NCI-H2171 treated with DMSO at 0.1 percent for 48 hours (cell line): ENCODE measurements around the gene FER1L5.

ENCODE experiments used
- DNase-seq: peaks from one replicate; lab custom pipeline; 2025; lab: John Stamatoyannopoulos, UW

The FER1L5 gene

GRCh38 chr2:96697476-96697875 lies 54.9 kb downstream of the FER1L5 start:
- DNase-seq, result peak; percentile 10

- DNase-seq, result no peak
These were observed 55.8 kb downstream of the FER1L5 start for GRCh38 chr2:96698221-96698861.

- DNase-seq, result no peak
These were observed 56.5 kb downstream of the FER1L5 start for GRCh38 chr2:96699021-96699420.

GRCh38 chr2:96699621-96700020 lies 57.1 kb downstream of the FER1L5 start:
- DNase-seq, result no peak

GRCh38 chr2:96700086-96700485 lies 57.5 kb downstream of the FER1L5 start:
- DNase-seq, result no peak

DNA sequence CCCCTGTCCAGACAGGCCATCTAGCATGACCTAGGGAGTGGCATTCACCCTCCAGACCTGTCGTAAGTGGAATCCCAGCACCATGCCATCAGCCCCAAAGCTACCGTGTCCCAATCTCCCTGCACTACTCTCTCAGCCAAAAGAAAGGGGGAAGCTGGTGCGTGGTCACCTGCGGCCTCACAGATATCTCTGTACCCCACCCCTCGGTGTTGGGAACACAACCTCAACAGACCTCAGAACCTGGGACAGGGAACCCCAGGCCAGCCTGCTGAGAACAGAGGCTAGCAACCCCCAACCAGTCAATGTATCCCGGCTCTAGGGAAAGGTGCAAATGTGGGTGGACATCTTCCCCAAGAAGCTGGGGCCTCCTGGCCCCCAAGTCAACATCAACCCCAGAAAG lies 59.1 kb downstream of the FER1L5 start:
- no peak for DNase-seq

GRCh38 chr2:96702098-96702785 lies 59.7 kb downstream of the FER1L5 start:
- DNase-seq, result no peak

DNA sequence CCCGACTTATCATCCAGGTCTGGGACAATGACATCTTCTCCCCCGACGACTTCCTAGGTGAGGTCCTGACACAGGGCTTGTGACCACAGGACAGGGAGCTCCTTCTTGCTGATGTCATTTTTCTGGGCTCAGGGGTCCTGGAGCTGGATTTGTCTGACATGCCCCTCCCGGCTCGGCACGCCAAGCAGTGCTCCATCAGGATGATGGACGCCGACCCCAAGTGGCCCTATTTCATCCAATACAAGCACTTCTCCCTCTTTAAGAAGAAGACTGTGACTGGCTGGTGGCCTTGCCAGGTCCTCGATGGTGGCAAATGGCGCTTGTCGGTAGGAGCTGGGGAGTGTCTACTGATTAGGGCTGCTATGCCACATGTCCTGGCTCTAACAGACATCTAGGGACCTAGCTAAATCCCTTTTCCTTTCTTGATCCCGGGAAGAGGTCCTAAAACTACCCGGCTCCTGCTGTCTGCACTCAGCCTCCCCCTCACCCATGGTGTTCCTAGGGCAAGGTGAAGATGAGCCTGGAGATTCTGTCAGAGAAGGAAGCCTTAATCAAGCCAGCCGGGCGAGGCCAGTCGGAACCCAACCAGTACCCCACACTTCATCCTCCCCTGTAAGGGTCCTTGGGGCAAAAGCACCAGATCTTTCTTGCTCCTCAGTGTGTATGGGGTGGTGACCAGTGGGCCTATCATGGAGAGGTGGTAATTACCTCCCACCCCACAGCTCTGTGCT lies 60.6 kb downstream of the FER1L5 start:
- DNase-seq, result no peak

- no peak for DNase-seq
These were observed 68.4 kb downstream of the FER1L5 start for GRCh38 chr2:96710985-96711384.

GRCh38 chr2:96715658-96716057 lies 73.1 kb downstream of the FER1L5 start:
- DNase-seq, result no peak

DNA sequence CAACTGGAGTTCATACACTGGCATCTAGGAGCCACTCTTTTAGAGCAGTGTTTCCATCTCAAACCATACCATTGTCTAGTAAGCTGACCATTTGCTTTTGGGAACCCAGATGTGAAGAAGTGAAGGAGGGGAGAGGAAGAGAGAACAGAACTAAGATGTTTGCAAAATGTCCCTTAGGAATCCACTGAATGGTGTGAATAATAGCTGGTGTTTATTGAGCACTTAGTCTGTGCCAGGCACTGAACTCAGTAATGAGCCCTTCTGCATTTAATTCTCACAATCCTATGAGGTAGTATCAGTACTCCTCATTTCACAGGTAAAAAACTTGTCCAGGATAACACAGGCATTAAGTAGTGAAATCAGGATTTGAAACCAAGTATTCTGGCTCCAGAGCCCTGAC lies 73.8 kb downstream of the FER1L5 start:
- no peak for DNase-seq

GRCh38 chr2:96726131-96726530 lies 83.6 kb downstream of the FER1L5 start:
- DNase-seq, result no peak

DNA sequence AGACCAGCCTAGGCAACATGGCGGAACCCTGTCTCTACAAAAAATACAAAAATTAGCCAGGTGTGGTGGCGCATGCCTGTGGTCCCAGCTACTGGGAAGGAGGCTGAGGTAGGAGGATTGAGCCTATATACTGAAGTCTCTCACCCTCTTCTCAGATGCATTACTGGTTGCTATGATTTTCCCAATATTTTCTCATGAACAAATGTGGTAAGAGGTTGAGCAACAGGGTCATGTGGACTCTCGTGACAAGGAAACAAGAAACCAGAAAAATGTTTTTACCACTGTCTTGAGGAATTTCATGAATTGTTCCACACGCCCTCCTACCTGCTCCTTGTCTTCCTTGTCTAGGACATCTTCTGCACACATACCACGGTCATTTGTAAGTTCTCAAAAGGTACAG lies 84.9 kb downstream of the FER1L5 start:
- no peak for DNase-seq

DNA sequence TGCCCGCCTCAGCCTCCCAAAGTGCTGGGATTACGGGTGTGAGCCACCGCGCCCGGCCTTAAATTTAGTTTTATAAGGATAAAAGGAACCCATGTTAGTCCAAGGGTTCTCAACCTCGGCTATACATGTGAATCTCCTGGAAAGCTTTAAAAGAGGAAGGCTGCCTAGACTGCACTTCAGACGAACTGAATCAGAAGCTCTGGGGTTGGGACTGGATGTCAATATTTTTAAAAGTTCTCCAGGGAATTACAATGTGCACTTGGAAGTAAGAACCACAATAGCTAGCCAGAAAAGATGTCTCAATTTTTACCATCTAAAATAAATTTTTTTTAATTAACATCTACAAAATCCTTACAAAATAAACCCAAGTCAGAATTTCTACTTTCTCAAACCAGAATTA lies 87.2 kb downstream of the FER1L5 start:
- DNase-seq, result no peak

DNA sequence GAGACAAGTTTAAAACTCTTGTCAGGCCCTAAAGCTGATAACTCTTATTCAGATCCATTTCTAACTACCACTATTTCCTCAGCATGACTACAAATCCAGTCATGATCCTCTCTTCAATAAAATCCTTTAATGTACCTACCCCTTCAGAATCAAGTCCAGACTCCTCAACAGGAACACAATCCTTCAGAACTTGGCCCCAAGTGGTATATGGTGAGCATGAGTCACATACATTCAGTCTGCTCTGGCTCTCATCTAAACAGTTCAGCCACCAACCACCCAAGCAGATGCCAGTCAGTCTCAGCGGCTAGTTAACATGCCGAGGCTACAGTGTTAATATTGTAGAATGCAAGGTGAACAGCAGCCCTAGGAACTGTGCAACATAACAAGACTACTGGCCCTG lies 87.6 kb downstream of the FER1L5 start:
- no peak for DNase-seq

DNA sequence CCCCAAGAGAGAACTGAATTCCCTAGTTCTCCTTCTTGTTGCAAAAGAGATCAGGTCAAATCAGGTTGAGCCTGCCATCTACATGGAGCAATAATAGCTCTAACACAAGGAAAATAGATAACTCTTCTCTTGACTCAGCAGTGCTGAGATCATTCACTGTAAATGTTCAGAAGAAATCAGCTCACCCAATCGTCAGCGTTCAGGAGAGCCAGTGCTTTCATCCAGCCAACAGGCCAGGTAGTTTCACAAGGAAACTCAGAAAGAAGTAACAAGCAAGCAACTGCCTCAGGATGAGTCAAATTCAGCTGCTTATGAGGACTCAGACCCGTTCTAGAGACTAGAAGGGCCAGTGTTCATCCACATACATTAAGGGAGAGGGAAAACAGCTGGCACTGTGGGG lies 91.4 kb downstream of the FER1L5 start:
- DNase-seq, result no peak

- DNase-seq, result no peak
These were observed 92.5 kb downstream of the FER1L5 start for GRCh38 chr2:96734880-96735583.

GRCh38 chr2:96737251-96737650 lies 94.7 kb downstream of the FER1L5 start:
- no peak for DNase-seq

GRCh38 chr2:96737831-96738230 lies 95.3 kb downstream of the FER1L5 start:
- DNase-seq, result no peak

GRCh38 chr2:96739076-96739632 lies 96.6 kb downstream of the FER1L5 start:
- no peak for DNase-seq

DNA sequence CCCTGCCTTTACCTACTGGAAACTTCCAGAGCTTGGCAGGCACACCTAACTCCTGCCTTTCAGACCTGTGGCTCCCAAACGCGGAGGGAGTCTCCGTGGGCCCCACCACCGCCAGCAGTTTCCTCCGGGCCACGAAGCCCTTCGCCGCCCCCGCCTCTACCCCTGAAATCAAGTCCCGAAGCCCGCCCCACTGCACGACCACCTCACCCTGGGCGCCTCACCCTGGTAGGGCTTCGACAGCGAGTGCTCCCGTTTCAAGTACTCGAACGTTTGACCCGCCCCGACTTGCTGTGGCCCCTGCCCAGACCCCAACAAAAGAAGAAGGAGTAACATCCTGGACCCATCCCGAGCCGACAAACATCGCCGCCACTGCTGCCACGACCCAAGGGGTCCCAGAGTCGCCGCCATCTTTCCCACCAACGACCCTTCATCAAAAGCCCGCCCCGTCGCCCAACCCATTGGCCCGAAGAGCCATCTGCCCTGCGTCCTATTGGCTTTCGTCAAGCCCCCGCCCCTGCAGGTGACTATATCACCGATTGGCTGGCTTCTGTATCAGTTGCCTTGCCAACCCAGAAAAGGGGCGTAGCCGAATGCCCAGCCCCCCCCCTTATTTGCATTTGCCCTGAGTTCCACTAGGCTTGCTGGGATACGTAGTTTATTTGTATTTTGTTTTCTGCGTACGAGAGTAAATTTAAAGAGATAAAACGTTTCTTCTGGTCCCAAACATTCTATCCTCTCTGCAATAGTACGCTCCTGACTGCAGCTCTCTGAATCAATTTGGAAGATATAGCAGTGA lies 97.3 kb downstream of the FER1L5 start, which contains the start of gene LMAN2L:
TSS of gene LMAN2L (minus strand) at position 432 of the 796 bp plus-strand sequence. CDS start at position 408, 24 bp downstream.
- peak; percentile 97 for DNase-seq
